Activated CD8-positive, alpha-beta memory T cell treated with anti-CD3 and anti-CD28 coated beads, Interleukin-2, amount 50 U/mL, for 24 hours (primary cell): ENCODE results near the gene AP5Z1.

Experiments used
- DNase-seq: peaks from one replicate; pipeline ENCODE4 v3.0.0-alpha.2; 2020; ENCODE audit errors: extremely low read depth

Gene AP5Z1

DNA sequence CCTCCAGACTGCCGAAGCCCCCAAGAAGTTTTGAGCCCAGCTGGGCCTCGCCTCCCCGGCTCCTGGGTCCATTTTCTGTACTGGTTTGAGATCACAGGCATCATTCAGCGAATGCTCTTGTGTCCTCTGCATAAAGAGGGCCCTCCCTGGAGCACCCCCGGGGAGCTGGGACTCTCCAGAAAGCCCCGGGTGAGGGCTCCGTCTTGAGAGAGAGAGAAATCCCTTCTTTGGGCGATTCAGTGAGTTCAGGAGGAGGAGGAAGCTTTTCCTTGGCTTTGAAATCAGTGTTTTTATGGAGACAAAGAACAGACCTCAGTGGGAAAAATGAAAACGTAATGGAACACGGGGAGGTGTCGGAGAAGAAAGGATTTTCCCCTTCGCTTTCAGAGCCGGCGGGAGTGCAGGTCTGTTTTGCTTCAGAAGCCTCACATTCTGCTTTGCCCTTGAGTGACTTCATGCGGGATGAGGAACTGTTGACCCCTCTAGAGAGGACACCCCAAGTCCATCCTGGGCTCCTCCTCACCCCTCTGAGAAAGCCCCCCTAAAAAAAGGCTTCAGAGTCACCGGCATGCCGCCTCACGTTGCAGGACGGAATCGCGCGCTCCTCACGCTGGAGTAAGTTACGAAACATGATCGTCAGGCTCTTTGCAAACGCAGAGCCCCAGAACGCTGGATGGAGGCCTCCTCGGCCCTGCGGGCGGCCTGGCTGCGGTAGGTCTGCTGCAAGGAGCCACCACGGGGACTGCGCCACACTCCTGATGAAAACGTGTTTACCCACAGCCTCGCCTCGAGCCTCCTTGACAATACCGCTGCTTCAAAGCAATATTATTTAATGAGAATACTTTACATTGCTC is 8.5 kb upstream of the AP5Z1 start:
- DNase-seq: no peak

DNA sequence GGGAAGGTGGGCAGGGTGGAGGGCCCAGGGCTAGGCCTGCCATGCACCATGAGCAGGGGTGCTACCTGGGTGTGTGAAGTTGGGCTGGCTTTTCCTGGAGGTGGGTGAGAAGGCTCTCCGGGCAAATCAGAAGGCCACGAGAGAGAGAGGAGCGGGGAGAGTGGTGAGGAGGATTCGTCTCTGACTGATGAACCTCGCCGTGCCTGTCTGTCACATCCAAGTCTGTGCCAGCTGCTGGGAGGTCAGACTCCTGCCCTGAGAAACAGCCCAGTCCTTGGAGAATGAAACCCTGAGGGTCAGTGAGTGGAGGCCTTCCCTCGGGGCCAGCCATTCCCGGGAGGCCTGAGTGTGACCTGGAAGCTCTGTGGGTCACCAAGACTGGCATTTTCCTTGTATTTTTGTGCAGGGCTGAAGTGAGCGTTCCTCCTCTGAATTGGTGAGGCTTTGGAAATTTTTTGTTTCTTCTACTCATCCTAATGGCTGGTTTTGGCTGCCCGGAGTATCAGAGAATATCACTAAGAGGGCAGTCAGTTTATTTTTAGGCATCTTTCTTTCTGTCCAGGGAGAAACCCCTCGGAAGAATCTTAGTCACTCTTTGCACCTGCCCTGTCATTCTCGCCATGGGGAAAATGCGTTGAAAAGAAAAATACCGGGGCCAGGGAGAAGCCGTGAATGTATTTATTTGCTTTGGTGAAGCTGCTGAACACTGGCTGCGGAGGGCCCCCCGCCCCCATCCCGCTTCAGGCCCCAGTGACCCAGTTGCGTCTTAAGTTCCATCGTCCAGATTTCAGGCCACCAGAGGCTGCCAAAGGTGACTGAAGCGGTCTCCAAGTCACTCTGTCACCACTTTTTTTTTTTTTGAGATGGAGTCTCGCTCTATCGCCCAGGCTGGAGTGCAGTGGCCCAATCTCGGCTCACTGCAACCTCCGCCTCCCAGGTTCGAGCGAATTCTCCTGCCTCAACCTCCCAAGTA is 6.5 kb upstream of the AP5Z1 start:
- DNase-seq: no peak

DNA sequence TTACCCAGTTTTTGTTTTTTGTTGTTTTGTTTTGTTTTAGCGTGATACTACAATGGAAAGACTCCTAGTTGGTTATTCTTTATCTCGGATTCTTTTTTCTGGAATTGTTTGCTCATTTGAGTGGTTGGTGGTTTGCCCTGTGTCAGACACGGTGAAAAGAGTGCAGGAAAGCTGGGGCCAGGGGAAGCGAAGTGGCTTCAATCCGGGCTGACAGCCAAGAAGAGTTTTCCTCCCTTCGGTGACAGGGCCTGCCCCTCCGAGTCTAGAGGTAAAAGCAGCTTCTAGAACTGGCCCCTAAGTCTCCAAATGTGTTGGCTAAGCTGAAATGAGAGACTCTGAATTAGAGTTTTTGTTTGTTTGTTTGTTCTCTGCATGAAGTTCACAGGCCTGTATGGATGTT is 5.7 kb upstream of the AP5Z1 start:
- no peak for DNase-seq

DNA sequence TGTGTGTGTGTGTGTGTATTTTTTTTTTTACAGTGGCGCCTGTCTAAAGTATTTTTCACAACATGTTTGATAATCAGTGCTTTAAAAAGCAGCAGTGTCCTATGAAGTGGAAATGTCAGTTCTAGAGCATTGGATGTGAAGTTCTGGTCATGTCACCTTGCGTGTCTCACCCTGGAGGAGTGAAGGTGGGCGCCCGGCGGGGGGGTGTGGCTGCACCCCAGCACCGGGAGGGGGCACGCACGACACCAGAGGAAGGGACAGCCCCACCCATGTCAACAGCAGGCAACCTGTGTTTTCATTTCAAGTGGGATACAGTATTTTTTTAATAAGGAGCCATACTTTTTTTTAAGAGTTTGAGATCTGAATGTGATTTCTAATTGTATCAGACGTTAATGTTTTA is 4.5 kb upstream of the AP5Z1 start:
- no peak for DNase-seq

DNA sequence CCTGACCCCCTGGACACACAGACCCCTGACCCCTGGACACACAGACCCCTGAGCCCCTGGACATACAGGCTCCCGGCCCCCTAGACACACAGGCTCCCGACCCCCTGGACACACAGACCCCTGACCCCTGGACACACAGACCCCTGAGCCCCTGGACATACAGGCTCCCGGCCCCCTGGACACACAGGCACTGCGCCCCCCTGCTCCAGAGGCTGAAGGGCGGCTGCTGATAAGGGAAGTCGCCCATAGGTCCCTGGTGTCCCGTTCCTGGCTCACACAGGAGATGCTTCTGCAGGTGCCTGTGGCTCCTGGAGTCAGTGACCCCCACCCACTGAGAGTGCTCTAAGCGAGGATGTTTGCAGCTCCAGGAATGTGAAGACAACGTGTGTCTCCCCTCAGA is 3.7 kb upstream of the AP5Z1 start:
- no peak for DNase-seq

DNA sequence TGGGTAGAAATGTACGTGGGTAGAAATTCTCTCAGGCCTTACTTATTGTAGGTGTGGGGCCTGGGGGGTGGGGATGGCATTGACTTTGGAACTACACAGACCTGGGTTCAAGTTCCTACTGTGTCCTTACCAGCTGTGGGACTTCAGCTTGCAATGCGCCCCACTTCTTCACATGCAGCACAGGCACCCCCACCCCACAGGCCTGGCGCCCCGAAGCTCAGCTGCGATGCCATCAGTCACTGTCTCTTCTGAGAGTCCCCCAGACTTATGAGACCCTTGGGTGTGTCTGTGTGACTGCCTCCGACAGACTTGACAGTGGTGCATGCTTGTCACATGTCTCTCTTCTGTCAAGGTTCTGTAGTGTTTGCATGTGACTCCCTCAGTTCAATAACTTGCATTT is 3.1 kb upstream of the AP5Z1 start:
- no peak for DNase-seq

DNA sequence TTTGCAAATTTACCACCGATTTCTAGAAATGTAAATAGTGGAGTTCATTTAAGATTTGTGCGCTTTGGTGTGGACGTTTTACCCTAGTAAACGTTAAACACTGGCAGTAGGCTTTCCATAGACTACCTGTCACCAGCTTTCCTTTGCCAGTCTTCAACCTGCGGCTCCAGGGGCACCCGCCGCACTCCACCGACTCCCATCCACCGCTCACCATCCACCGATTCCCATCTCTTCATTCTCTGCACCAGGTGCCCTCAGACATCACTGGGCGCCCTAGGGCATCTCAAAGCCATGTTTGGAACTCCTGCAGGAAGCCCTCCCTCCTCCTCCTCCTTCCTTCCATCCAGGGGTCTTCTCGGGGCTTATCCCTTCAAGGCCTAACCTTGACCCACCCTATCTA is 1.4 kb upstream of the AP5Z1 start:
- DNase-seq: no peak

DNA sequence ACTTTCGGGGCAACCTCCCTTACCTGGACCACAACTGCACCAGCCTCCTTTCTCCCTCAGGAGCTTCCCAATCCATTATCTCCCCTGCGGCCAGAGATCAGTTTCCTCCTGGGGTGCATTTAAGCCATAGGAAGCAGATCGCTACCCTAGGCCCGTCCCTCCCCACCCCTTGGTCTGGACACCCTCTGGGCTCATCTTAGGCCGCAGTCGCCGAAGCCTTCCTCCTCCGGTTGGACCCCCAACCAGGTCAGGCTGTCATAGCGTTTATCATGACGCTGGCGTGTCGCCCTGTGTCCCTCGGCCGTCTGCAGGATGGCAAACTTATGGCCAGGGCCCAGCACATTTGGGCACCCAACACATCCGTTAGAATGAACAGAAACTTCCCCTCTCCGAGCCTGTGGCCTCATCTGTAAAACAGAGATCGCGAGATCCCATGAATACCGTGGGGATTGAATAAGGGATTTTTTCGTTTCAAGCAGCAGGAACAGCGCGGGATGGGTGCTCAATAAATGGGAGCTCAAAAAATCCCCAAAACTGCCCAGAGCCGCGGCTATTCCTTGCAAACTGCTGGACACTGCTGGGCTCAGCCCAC is 669 bp upstream of the AP5Z1 start:
- no peak for DNase-seq

DNA sequence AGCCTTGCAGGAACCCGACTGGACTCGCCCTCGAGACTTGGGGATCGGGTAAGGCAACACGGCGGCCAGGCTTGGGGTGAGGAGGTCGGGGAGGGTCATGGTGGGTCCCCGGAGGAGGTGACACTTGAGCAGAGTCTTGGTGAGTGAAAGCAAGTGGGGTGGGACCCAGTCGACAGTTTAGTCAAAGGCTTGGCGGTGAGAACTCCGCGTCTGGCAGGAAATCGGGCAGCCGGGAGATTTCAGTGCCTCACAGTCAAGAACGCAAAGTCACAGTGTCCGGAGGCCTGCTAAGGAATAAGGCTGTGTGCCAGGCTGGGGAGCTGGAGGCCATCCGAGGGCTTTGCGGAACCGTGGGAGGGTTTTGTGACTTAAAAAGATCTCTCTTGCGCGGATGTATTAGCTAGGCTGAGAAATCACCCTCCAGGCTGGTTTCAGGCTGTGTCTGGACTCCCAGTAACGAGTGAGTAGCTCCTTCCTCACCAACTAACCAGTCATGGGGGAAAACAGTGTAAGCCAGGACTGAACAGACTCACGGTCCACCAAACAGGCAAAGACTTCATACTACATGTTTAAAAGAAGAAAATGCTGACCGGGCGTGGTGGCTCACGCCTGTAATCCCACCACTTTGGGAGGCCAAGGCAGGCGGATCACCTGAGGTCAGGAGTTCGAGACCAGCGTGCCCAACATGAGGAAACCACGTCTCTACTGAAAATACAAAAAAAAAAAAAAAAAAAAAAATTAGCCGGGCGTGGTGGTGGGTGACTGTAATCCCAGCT is 613 bp downstream of the AP5Z1 start:
- no peak for DNase-seq

DNA sequence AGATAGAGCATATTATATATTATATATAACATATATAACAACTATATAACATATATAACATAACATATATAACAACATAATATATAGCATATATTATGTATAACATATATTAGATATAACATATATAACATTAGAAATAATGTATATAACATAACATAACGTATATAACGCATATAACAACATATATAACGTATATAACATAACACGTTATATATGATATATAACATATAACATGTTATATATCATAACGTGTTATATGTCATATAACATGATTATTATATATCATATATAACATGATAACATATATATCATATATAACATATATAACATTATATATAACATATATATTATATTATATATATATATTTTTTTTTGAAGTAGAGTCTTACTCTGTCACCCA is 3.7 kb downstream of the AP5Z1 start:
- DNase-seq: no peak

DNA sequence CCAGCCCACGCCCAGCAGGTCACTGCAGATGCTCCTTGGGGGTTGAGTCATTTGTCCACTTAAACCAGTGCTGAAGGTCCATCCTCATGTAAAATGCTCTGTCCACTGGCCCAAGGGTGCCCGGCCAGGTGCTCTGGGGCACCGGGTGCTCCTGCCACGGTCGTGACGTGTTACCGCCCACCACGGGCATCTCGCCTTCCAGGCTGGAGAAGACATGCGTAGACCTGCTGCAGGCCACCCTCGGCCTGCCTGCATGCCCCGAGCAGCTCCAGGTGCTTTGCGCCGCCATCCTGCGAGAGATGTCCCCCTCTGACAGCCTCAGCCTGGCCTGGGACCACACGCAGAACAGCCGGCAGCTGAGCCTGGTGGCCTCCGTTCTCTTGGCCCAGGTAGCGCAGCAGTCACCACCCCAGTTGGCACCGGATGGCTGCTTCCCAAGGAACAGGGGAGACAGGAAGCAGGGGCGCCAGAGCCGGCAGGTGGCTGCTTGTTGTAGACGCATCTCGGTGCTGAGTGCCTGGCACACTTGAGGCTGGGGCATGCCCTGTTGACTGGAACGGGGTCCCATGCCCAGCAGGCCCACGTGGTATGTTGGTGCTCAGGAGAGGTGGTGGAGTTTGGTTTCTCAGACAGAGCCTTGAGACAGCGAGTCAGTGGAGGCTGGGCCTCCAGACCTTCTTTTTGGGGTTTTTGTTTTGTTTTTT is 6.1 kb downstream of the AP5Z1 start:
- DNase-seq: no peak

DNA sequence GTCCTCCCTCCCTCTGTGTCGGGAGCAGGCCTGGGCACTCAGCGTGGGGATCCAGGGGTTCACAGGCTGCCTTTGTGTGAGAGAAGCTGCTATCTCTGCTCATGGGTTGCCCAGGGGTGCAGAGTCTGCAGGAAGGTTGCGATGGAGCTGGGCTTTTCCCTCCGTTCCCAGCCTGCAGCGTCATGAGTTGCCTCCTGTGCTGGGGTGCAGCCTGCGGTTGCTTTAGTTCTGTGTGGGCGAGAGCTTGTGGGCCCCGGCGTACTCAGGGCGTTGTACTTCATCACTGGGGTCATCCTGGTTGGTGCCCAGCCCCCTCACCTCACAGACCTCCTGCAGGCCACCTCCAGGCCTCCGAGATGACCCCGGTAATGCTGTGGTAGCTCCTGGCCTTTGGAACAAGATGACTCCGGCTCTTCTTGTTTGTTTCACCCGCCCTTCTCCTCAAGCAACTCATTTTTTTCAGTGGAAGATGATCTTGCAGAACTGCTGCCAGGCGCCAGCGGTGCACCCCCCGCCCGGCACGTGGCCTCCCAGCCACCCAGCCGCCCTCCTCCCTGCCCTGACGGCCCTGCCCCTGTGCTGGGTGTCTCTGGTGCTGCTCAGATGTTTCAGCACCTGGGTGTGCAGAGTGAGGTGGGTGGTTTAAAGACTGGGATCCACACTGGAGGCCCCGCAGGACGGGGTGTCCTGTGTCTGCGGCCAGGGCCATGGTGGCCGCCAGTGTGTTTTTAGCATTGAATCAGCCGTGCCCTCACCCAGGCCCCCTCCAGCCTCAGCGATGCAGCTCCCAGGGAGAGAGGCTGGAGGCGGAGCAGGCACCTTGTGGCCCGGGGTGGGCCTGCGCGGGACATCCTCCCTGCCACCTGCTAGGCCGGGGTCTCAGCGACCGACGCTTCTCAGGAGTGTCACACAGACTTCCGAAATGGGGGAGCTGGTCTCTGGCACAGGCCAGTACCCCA is 7.2 kb downstream of the AP5Z1 start:
- DNase-seq: no peak

DNA sequence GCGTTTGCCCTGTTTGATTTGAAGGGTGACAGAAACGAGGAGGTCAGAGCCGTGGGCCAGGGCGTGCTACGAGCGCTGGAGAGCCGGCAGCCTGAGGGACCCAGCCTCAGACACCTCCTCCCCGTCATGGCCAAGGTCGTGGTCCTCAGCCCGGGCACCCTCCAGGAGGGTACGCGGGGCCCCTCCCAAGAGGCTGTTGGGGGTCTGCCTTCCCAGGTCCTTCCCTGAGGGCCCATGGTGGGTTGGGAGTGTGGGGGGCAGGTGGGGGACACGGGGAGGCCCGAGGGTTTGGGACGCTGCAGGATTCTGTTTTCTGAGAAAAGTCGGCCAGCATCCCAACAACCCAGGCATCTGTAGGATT is 7.8 kb downstream of the AP5Z1 start:
- DNase-seq: no peak

DNA sequence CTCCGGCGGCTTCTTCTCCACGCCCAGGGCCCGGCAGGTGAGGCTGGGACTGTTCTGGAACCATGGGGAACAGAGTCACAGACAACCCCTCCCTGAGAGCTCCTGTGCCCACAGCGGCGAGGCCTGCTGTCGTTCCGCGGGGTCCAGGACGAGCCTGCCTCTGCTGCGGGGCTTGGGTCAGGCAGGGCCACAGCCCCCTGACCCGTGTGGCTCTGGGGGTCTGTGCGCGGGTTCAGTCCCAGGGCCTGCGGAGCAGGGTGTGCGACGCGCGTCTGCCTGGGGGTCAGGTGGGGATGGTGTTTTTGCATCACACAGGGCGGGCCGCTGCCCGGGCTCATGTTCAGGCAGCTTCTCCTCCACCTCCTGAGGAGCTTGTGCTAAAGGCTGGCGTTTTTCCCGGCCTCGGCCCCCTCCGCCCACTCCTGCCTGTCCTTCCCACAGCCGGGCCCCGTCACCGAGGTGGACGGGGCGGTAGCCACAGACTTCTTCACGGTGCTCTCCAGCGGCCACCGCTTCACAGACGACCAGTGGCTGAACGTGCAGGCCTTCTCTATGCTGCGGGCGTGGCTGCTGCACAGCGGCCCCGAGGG is 8.4 kb downstream of the AP5Z1 start:
- no peak for DNase-seq

DNA sequence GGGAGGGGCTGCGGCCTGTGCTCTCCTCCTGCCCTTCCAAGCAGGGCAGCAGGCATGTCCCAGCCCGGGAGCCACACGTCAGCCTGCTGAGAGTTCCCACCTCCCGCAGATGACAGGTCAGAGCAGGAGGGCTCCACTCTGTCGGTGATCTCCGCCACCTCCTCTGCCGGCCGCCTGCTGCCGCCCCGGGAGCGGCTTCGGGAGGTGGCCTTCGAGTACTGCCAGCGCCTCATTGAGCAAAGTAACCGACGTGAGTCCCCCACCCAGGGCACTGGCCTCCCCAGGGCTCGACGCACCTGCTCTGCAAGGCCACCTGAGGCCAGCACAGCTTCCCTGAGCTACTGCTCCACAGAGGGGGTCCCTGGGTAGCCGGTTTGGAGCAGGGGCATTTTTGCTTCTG is 9.4 kb downstream of the AP5Z1 start:
- no peak for DNase-seq

DNA sequence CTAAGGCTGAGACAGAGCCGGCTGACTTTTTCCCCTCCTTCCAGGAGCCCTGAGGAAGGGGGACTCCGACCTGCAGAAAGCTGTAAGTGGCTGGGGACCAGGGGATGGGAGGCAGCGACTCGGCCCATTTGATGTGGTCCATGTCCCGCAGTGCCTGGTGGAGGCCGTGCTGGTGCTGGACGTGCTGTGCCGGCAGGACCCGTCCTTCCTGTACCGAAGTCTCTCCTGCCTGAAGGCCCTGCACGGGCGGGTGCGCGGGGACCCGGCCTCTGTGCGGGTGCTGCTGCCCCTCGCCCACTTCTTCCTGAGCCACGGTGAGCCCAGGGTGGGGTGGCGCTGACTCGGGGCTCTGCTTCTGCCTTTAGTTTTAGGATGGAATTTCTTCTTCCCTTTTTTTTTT is 9.9 kb downstream of the AP5Z1 start:
- DNase-seq: no peak

DNA sequence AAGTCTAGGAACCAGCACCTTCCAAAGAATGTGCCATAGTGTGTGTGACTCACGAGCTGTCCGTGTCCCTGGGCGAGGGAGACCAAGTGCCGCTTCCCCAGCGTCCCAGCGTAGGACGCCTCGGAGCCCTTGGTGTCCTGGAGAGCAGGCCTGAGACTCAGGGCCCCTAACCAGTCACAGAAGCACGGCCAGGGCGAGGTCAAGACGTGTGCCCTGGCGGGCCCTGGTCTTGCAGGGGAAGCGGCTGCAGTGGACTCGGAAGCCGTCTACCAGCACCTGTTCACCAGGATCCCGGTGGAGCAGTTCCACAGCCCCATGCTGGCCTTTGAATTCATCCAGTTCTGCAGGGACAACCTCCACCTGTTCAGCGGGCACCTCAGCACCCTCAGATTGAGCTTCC is 10.6 kb downstream of the AP5Z1 start:
- no peak for DNase-seq

DNA sequence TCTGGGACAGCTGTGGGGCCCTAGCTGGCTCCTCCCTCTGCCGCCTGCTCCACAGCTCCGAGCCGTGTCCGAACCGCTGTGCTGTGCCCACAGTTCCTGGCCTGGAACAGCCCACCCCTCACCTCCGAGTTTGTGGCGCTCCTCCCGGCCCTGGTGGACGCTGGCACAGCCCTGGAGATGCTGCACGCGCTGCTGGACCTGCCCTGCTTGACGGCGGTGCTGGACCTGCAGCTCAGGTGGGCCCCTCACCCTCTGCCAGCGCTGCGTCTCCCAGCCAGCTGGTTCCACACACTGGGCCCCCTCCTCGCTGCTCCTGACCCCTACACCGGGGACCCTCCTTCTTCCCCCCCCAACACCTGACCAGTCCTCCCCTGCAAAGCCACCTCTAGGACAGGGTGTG is 12.1 kb downstream of the AP5Z1 start:
- no peak for DNase-seq

DNA sequence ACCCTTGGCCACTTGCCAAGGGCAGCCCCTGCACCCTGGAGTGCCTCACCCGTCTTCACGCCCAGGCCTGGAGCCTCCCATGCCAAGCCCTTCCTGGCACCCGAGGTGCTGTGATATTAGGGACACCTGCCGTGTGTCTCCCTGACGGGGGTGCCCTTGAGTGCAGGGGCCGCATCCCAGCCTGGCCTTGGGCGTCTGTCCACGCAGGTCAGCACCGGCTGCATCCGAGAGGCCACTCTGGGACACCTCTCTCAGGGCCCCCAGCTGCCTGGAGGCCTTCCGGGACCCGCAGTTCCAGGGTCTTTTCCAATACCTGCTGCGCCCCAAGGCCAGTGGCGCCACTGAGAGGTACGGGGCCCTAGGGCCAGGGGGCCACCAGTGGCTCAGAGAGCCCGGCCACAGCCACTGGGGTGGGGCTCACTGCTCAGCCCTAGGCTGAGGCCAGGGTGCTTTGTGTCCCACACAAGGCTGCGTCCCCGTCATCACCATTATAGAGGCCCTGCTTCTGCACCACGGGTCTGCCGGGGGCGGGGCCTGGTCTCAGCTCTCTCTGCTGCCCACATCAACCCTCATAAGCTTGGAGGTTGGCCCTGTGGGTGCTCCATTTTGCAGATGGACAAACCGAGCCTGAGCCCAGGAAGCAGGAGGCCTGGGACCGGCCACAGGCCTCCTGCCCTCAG is 12.7 kb downstream of the AP5Z1 start:
- no peak for DNase-seq
